ENCODE data around the gene ISG20. TPM values are rescaled to one million over a fixed set of nuclear protein-coding genes. Genes with fewer than 3 reads are reported as not detected.
A peak's percentile ranks its signal among the peaks of the same experiment; 100 is the strongest.
"Not testable (repeated sequence)": the region's sequence is repeated elsewhere in the genome, so short reads cannot be mapped to it uniquely, and the experiment has no call there.

ISG20 gene
- total and polyA plus RNA-seq, 4 donors, result 10.1 to 18.7 (median 12.9) TPM

- H3K27ac ChIP-seq (ENCODE audit: low read depth in 1 of 2, low read length in 2 of 2), result peak overlapping the region; percentile 46 to 98
- H3K4me3 ChIP-seq (ENCODE audit: low read length in 2 of 2), result peak overlapping the region in 1 of 2 donors; percentile 3
- no peaks in the 10 kb centered on the region for H3K9me3 ChIP-seq (ENCODE audit: control insufficient read depth, low read length)
- no peaks in the 10 kb centered on the region for H3K27me3 ChIP-seq (ENCODE audit: control insufficient read depth in 1 of 2, insufficient read depth in 2 of 2, low read length in 1 of 2)
- intact Hi-C loops (cut with DNase I), result no loop called here
- peaks cover 0 to 2% of the 10 kb centered on the region in 2 donors for H3K4me1 ChIP-seq (ENCODE audit: control insufficient read depth in 1 of 2, insufficient read depth in 2 of 2, low read length in 2 of 2)
- 66 to 72% methylated on average over 7 of the region's 7 CpGs for WGBS, 2 donors
- ATAC-seq (ENCODE audit: low FRiP score), result peak; percentile 41
- peak in 1 of 2 donors; percentile 70 for DNase-seq
- H3K36me3 ChIP-seq (ENCODE audit: control insufficient read depth in 1 of 2, insufficient read depth in 2 of 2, low read length in 1 of 2), result no peaks in the 10 kb centered on the region
Measured at GRCh38 chr15:88637841-88638625, 783 bp upstream of the ISG20 start.

GRCh38 chr15:88641959-88642452 lies 3.2 kb downstream of the ISG20 start:
- Histone ChIP-seq H3K27ac (ENCODE audit: low read depth in 1 of 2, low read length in 2 of 2) (no peak overlapping the region), H3K36me3 (ENCODE audit: control insufficient read depth in 1 of 2, insufficient read depth in 2 of 2, low read length in 1 of 2) (no peaks in the 10 kb centered on the region), H3K4me1 (ENCODE audit: control insufficient read depth in 1 of 2, insufficient read depth in 2 of 2, low read length in 2 of 2) (peaks cover 0 to 2% of the 10 kb centered on the region in 2 donors), H3K4me3 (ENCODE audit: low read length in 2 of 2) (no peak overlapping the region), H3K9me3 (ENCODE audit: control insufficient read depth, low read length) (no peaks in the 10 kb centered on the region), H3K27me3 (ENCODE audit: control insufficient read depth in 1 of 2, insufficient read depth in 2 of 2, low read length in 1 of 2) (no peaks in the 10 kb centered on the region)
- intact Hi-C loops (cut with DNase I), result no loop called here
- DNase-seq (no peak), ATAC-seq (ENCODE audit: low FRiP score) (no peak)
- 95% methylated on average over 12 of the region's 12 CpGs for WGBS, 2 donors

GRCh38 chr15:88642514-88642913 lies 3.7 kb downstream of the ISG20 start:
- ATAC-seq (ENCODE audit: low FRiP score); H3K4me1 ChIP-seq (ENCODE audit: control insufficient read depth in 1 of 2, insufficient read depth in 2 of 2, low read length in 2 of 2); H3K4me3 ChIP-seq (ENCODE audit: low read length in 2 of 2); H3K36me3 ChIP-seq (ENCODE audit: control insufficient read depth in 1 of 2, insufficient read depth in 2 of 2, low read length in 1 of 2); intact Hi-C loops (cut with DNase I); DNase-seq; H3K27ac ChIP-seq (ENCODE audit: low read depth in 1 of 2, low read length in 2 of 2); H3K27me3 ChIP-seq (ENCODE audit: control insufficient read depth in 1 of 2, insufficient read depth in 2 of 2, low read length in 1 of 2); H3K9me3 ChIP-seq (ENCODE audit: control insufficient read depth, low read length): not testable (repeated sequence)
- 93 to 94% methylated on average over 11 of the region's 11 CpGs for WGBS, 2 donors

GRCh38 chr15:88644741-88645140 lies 5.9 kb downstream of the ISG20 start:
- DNase-seq (peak in 1 of 2 donors; percentile 39), ATAC-seq (ENCODE audit: low FRiP score) (no peak)
- Histone ChIP-seq H3K27me3 (ENCODE audit: control insufficient read depth in 1 of 2, insufficient read depth in 2 of 2, low read length in 1 of 2) (no peaks in the 10 kb centered on the region), H3K9me3 (ENCODE audit: control insufficient read depth, low read length) (no peaks in the 10 kb centered on the region), H3K4me3 (ENCODE audit: low read length in 2 of 2) (no peak overlapping the region), H3K4me1 (ENCODE audit: control insufficient read depth in 1 of 2, insufficient read depth in 2 of 2, low read length in 2 of 2) (no peaks in the 10 kb centered on the region), H3K36me3 (ENCODE audit: control insufficient read depth in 1 of 2, insufficient read depth in 2 of 2, low read length in 1 of 2) (no peaks in the 10 kb centered on the region), H3K27ac (ENCODE audit: low read depth in 1 of 2, low read length in 2 of 2) (no peak overlapping the region)
- 87 to 92% methylated on average over 9 of the region's 9 CpGs for WGBS, 2 donors
- intact Hi-C loops (cut with DNase I), result no loop called here

- no peaks in the 10 kb centered on the region for H3K4me1 ChIP-seq (ENCODE audit: control insufficient read depth in 1 of 2, insufficient read depth in 2 of 2, low read length in 2 of 2)
- no peaks in the 10 kb centered on the region for H3K27me3 ChIP-seq (ENCODE audit: control insufficient read depth in 1 of 2, insufficient read depth in 2 of 2, low read length in 1 of 2)
- H3K4me3 ChIP-seq (ENCODE audit: low read length in 2 of 2), result no peak overlapping the region
- no peak for ATAC-seq (ENCODE audit: low FRiP score)
- WGBS, 2 donors, result 95 to 96% methylated on average over 14 of the region's 14 CpGs
- intact Hi-C loops (cut with DNase I), result no loop called here
- H3K27ac ChIP-seq (ENCODE audit: low read depth in 1 of 2, low read length in 2 of 2), result no peak overlapping the region
- no peaks in the 10 kb centered on the region for H3K36me3 ChIP-seq (ENCODE audit: control insufficient read depth in 1 of 2, insufficient read depth in 2 of 2, low read length in 1 of 2)
- H3K9me3 ChIP-seq (ENCODE audit: control insufficient read depth, low read length), result no peaks in the 10 kb centered on the region
- peak in 1 of 2 donors; percentile 61 for DNase-seq
Measured at GRCh38 chr15:88645171-88646087, 6.6 kb downstream of the ISG20 start.

GRCh38 chr15:88646088-88646405 lies 7.2 kb downstream of the ISG20 start:
- H3K4me3 ChIP-seq (ENCODE audit: low read length in 2 of 2), result no peak overlapping the region
- H3K9me3 ChIP-seq (ENCODE audit: control insufficient read depth, low read length), result no peaks in the 10 kb centered on the region
- no peak for DNase-seq
- H3K27ac ChIP-seq (ENCODE audit: low read depth in 1 of 2, low read length in 2 of 2), result no peak overlapping the region
- WGBS, 2 donors, result 91 to 94% methylated on average over 1 of the region's 1 CpG
- H3K4me1 ChIP-seq (ENCODE audit: control insufficient read depth in 1 of 2, insufficient read depth in 2 of 2, low read length in 2 of 2), result no peaks in the 10 kb centered on the region
- no peaks in the 10 kb centered on the region for H3K36me3 ChIP-seq (ENCODE audit: control insufficient read depth in 1 of 2, insufficient read depth in 2 of 2, low read length in 1 of 2)
- no peak for ATAC-seq (ENCODE audit: low FRiP score)
- no peaks in the 10 kb centered on the region for H3K27me3 ChIP-seq (ENCODE audit: control insufficient read depth in 1 of 2, insufficient read depth in 2 of 2, low read length in 1 of 2)
- intact Hi-C loops (cut with DNase I), result no loop called here

- H3K36me3 ChIP-seq (ENCODE audit: control insufficient read depth in 1 of 2, insufficient read depth in 2 of 2, low read length in 1 of 2), result no peaks in the 10 kb centered on the region
- H3K9me3 ChIP-seq (ENCODE audit: control insufficient read depth, low read length), result no peaks in the 10 kb centered on the region
- no peak for ATAC-seq (ENCODE audit: low FRiP score)
- H3K4me1 ChIP-seq (ENCODE audit: control insufficient read depth in 1 of 2, insufficient read depth in 2 of 2, low read length in 2 of 2), result no peaks in the 10 kb centered on the region
- WGBS, 2 donors, result 81 to 88% methylated on average over 5 of the region's 5 CpGs
- no peak for DNase-seq
- H3K27me3 ChIP-seq (ENCODE audit: control insufficient read depth in 1 of 2, insufficient read depth in 2 of 2, low read length in 1 of 2), result no peaks in the 10 kb centered on the region
- intact Hi-C loops (cut with DNase I), result no loop called here
- H3K27ac ChIP-seq (ENCODE audit: low read depth in 1 of 2, low read length in 2 of 2), result no peak overlapping the region
- H3K4me3 ChIP-seq (ENCODE audit: low read length in 2 of 2), result no peak overlapping the region
Measured at GRCh38 chr15:88646951-88647350, 8.1 kb downstream of the ISG20 start.

- H3K9me3 ChIP-seq (ENCODE audit: control insufficient read depth, low read length), result no peaks in the 10 kb centered on the region
- DNase-seq (peak in 1 of 2 donors; percentile 55), ATAC-seq (ENCODE audit: low FRiP score) (no peak)
- H3K36me3 ChIP-seq (ENCODE audit: control insufficient read depth in 1 of 2, insufficient read depth in 2 of 2, low read length in 1 of 2), result no peaks in the 10 kb centered on the region
- no peak overlapping the region for H3K4me3 ChIP-seq (ENCODE audit: low read length in 2 of 2)
- H3K4me1 ChIP-seq (ENCODE audit: control insufficient read depth in 1 of 2, insufficient read depth in 2 of 2, low read length in 2 of 2), result no peaks in the 10 kb centered on the region
- H3K27ac ChIP-seq (ENCODE audit: low read depth in 1 of 2, low read length in 2 of 2), result no peak overlapping the region
- no peaks in the 10 kb centered on the region for H3K27me3 ChIP-seq (ENCODE audit: control insufficient read depth in 1 of 2, insufficient read depth in 2 of 2, low read length in 1 of 2)
- intact Hi-C loops (cut with DNase I), result no loop called here
- 93 to 95% methylated on average over 11 of the region's 11 CpGs for WGBS, 2 donors
Measured at GRCh38 chr15:88647351-88648105, 8.7 kb downstream of the ISG20 start.
